Medulla oblongata (tissue), 1 donor: ENCODE data around the gene FBLIM1.
A peak's percentile ranks its signal among the peaks of the same experiment; 100 is the strongest.
"Not testable (repeated sequence)": the region's sequence is repeated elsewhere in the genome, so short reads cannot be mapped to it uniquely, and the experiment has no call there.

Source experiments
- DNase-seq: peaks from one replicate; pipeline ENCODE4 v3.0.0-alpha.2; 2015; ENCODE audit errors: extremely low spot score

Gene FBLIM1

DNA sequence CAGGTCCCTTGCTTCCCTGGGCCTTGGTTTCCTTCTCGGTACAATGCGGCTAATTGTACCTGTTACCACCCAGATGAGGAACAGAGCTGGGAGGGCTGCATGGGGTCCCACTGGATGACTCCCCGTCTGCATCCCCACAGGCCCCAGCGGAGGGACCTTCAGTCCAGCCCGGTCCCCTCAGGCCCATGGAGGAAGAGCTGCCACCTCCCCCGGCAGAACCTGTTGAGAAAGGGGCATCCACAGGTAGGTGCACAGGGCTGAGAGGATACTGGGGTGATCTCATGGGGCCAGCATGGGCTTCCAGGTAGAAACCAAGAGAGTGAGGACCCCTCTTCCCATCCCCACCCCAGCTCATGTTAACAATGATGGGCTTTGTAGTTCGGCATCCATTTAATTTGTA is 9.8 kb downstream of the FBLIM1 start:
- no peak for DNase-seq

DNA sequence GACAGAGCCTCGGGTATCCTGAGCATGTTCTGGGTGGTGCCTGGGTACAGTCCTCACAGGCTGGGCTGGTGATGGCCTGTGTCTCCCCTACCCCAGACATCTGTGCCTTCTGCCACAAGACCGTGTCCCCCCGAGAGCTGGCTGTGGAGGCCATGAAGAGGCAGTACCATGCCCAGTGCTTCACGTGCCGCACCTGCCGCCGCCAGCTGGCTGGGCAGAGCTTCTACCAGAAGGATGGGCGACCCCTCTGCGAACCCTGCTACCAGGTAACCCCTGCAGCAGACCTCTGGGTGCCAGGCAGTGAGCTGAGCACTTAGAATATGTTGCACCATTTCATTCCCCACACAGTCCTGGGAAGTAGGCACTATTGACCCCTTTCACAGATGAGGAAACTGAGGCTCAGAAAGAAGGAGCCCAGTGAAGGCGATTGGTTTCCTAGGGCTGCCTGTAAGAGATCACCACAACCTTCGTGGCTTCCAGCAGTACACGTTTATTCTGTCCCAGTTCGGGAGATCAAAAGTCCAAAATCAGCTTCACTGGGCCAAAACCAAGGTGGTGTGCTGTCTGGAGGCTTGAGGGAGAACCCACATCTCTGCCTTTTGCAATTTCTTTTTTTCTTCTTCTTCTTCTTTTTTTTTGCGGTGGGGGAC is 11.8 kb downstream of the FBLIM1 start:
- no peak for DNase-seq

DNA sequence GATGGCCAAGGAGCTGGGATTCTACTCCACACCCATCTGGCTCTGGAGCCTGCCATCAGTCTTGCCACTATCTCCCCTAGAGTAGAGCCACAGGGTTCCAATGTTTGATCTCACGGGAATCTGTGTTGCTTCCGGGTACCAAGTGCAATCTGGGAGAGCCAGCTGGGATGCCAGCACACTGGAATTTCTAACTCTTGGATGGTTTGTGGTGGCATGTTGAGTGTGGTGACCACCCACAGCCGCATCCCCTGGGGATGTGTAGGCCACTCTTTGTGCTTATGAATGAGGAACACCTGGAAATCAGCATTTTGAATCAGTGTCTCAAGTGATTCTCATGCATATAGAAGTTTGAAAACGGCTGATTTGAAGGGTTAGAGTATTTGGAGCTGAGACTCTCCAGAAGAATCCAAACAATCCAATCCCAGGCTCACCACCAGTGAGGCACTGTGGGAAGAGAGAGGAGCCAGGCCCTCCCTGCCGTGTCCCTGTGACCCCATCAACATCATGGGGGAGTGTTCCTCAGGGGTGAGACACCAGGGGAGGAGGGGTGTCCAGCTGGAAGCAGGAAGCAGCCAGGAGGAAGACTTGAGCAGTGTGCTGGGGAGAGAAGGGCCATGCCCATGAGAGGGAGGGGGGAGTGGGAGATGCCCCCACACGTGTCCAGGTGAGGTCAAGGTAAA is 13.4 kb downstream of the FBLIM1 start:
- no peak for DNase-seq

DNA sequence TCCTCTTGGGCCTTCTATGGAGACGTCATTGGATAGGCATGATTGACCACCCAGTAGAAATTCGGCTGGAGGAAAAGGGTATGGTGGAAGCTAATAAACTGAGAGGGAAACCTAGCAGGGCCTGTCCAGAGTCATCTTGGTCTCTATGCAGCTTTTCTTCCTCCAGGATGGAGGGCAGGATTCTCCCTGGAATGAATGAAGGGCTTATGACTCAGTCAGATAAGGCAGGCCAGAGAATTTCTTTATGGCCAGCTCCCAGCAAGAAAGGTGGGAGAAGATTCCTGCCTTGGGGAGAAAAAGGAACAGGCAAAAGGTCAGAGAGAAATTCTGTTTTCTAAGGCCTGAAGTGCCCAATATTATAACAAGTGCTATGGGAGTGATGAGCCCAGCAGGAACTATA is 17.1 kb downstream of the FBLIM1 start:
- DNase-seq, result no peak

DNA sequence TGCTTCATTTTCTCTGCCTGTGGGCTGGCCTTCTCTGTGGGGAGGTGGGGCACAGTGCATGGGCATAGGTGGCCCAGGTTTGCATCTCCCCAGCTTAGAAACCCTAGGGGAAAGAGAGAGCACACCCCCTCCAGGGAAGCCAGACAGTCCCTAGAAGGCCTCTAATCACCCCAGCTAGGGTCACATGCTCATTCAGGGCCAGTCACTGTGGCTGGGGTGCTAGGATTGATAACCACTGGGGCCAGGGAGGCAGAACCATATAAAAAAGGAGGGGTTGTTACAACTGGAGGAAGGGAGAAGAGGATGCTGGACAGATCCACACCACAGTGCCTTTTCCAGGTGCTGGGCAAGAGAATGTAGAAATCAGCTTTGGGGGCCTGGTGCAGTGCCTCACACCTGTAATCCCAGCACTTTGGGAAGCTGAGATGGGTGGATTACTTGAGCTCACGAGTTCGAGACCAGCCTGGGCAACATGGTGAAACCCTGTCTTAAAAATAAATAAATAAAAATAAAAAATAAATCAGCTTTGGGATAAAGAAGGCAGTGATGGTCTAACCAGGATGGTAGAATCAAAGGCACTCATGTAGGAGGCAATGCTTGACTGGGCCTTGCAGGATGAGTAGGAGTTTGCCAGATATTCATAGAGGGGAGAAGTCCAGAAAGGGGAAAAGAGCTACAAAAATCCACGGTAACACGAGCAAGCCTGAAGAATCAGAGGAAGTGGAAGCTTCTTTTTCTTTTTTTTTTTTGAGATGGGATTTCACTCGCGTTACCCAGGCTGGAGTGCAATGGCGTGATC is 19.5 kb downstream of the FBLIM1 start:
- no peak for DNase-seq

DNA sequence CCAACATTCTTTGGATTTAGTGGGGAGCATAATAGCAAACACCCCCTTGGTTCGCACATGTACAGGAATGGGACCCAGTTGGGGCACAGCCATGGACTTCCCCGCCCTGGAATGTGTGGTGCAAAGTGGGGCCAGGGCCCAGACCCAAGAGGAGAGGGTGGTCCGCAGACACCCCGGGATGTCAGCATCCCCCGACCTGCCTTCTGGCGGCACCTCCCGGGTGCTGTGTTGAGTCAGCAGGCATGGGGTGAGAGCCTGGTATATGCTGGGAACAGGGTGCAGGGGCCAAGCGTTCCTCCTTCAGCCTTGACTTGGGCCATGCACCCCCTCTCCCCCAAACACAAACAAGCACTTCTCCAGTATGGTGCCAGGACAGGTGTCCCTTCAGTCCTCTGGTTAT is 27.1 kb downstream of the FBLIM1 start:
- DNase-seq, result no peak

DNA sequence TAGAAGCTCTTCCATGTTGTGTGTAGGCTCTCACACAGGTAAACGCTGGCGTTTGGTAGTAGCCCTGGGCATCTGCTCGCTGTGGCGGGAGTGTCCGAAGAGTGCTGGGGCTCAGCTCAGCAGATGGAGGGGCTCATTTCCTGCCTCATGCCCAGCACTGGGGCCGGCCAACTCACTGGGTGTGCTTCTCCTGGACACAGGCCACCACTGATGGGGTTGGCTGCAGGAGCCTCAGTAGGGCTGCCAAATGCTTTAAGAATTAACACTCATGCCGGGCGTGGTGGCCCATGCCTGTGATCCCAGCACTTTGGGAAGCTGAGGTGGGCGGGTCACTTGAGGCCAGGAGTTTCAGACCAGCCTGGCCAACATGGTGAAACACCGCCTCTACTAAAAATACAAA is 28.0 kb downstream of the FBLIM1 start:
- DNase-seq, result peak; percentile 36

DNA sequence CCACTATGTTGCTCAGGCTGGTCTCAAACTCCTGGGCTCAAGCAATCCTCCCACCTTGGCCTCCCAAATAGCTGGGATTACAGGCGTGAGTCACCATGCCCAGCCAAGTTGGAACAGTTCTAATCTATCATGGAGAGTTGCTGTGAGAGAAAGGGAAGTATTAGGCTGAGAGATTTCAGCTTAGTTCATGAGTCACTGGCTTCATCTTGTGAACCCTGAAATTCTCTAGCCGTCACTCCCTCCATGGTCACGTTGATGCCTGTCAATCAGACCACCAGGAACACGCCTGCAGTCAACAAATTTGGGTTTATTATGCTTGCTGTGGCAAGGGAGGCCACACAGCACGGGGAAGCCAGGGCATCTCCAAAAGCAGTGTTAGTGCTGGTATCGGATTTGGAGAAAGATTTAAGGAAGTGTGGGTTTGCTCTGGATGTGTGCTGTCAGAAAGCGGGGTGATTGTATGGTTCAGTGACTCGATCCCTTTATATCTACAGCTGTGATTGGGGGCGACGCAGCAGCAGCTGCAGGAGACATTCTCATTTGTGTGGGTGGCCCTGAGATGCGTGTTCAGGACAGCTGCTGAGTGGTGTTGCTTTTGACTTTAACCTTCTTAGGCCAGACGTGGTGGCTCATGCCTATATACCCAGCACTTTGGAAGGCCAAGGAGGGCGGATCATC is 30.2 kb downstream of the FBLIM1 start:
- DNase-seq, result no peak

DNA sequence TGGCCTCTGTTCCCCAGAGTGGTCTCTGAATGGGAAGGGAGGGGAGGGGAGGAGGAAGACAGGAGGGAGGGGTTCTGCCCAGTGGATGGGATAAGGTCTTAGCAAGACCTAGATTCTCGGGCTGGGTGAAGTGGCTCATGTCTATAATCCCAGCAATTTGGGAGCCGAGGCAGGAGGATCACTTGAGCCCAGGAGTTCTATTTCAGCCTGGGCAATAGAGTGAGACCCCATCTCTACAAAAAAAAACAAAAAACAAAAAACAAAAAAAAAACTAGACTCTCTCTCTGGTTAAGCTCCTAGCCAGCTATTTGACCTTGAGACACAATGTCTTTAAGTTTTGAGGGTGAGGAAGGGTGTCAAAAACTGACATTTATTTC is 37.5 kb downstream of the FBLIM1 start:
- no peak for DNase-seq

DNA sequence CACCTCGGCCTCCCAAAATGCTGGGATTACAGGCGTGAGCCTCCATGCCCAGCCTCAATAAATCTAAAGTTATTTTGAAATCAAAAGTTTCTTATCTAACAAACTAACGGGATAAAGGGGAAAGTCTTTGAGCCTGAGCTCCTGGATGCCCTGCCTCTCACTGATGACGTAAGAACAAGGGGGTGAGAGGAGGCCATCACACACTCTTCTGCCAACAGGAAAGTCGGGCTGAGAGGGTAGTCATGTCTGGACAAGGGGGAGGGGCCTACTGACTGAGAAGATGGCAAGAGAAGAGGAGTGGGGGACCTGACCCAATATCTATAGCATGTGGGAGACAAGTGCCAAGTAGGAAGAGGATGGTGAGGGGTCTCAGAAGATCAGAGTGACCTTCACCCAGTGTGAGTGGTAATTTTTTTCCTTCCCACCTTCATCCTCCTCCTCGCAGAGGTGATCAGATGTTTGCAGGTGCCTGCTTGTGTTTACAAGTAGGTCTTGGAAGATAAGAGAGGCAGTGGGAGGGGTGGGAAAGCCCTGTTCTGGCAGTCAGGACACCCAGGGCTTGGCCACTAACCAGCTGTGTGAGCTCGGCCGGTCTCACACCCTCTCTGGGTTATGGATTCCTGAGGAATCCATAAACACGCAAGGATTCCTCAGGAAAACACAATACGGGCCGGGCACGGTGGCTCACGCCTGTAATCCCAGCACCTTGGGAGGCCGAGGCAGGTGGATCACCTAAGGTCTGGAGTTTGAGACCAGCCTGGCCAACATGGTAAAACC is 39.2 kb downstream of the FBLIM1 start:
- no peak for DNase-seq

DNA sequence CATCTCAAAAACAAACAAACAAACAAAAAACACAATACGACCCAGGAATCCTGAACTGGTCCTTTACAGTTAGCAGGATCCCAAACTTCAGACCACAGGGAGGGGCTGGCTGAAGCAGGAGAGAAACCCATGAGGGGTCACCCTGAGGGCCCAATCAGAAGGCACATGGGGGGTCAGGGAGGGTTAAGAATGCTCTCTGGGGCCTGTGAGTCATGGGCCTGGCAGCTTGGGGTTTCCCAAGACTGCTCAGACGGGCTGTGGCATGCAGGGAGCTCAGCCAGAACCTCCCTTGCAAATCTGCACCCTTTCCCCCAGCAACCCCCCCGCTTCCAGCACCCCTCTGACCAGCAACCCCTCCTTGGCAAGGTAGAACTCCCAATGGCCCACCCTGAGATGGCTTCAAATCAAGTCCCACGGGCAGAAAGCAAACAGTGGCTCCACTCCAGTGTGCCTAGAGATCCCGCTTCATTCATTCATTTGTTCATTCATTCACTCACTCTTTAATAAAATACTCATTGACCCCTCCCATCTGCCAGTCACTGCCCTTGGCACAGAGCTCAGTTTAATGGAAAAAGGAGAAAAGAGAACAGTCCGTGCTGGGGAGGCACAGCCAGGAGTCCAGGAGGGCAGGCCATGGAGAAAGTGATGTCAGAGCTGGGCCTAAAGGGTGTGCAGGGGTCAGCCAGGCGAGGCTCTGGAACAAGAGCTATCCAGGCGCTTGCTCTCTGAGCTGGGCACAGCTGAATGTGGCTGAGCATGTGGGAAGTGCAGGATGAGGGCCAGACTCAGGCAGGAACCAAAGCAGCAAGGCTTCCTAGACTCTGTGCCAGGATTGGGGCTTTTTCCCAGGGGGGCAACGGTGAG is 40.6 kb downstream of the FBLIM1 start:
- peak; percentile 47 for DNase-seq

DNA sequence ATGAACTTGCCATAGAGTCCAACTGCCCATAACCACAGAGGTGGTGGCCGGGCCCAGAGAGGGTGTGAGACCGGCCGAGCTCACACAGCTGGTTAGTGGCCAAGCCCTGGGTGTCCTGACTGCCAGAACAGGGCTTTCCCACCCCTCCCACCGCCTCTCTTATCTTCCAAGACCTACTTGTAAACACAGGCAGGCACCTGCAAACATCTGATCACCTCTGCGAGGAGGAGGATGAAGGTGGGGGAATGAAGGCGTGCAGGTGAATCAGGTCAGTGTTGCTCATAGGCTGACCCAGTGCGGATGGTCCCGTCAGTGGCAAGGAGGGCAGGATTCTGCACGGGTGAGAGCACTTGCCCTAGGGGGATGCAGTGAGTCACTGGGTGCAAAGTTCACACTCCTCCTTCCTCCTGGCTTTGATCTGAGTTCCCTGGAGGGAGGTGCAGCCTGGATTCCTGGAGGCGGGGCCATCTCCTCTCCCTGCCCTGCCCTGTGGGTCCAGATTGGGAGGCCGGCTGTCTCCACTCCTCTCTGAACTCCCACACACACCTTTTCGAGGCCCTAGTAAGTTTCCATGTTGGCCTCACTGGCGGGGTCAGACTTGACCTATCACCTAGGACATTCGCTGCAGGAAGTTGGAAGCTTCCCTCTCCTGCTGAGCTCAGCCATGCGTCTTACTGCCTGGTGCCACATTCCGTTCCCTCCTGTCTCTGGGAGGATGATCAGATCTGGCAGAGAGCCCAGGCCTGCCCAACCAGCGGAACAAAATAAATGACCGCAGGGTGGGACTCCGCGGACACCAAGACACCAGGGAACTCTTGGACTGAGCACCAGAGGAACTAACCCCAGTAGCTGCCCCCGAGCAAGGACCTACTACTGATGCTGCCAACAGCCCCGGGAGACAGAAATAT is 41.6 kb downstream of the FBLIM1 start:
- no peak for DNase-seq

DNA sequence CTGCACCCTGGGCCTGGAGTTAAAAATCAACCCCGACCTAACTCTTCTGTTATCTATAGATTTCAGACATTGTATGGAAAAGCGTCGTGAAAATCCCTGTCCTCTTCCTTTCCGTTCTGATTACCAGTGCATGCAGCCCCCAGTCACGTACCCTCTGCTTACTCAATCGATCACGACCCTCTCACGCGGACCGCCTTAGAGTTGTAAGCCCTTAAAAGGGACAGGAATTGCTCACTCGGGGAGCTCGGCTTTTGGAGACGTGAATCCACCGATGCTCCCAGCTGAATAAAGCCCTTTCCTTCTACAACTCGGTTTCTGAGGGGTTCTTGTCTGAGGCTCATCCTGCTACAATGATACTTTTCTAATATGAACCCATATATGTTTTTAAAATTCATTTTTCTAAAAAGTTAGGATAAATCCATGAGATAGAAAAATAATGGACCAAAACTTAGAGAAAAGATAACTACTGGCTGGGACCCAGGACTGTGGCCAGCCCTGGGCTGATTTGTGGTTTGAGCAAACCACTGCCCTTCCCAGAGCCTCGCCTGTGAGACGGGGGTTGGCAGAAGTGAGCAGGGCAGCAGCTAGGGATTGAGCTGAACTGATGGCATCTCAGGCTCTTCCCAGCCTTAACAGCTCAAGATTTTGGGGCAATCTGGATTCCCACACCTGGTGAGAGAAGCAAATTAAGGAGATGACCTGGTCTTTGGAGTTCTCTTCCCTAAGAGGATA is 43.8 kb downstream of the FBLIM1 start:
- DNase-seq, result no peak

DNA sequence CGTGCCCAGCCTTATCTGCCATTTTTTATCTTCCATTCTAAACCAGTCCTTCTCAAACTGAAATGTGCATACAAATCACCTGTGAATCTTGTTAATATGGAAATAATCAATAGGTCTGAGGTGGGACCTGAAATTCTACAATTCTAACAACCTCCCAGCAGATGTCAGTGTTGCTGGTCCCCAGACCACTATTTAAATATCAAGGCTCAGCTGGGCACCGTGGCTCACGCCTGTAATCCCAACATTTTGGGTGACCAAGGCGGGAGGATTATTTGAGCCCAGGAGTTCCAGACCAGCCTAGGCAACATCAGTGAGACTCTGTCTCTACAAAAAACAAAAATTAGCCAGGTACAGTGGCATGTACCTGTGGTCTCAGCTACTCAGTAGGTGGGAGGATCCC is 44.8 kb downstream of the FBLIM1 start:
- DNase-seq, result peak; percentile 37

DNA sequence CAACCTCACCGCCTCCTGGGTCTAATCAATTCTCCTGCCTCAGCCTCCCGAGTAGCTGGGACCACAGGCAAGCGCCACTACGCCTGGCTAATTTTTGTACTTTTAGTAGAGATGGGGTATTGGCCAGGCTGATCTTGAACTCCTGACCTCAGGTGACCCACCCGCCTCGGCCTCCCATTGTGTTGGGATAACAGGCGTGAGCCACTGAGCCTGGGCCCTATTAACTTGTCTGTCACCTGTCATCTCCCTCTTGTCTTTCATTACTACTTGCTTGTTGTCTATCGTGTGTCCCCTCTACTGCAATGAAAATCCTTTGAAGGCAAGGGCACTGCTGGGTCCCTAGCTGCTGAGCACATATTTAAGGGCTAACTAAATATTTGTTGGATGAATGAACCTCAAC is 45.5 kb downstream of the FBLIM1 start:
- DNase-seq, result no peak

DNA sequence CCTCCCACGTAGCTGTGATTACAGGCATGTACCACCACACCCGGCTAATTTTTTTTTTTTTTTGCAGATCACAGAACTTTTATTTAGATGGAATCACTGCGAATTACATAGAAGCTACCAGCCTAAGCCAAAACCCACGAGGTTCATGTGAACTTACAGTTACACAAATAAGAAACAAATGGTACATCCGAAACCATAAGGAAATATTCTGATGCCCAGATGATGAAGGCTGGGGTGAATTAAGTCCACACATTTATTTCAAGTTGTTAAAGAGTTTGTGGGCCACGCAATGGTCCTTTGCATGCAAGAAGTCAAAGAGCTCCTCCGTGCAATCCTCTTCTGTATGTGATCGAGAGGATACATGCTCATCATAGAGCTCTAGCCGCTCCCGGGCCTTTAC is 48.5 kb downstream of the FBLIM1 start:
- no peak for DNase-seq

DNA sequence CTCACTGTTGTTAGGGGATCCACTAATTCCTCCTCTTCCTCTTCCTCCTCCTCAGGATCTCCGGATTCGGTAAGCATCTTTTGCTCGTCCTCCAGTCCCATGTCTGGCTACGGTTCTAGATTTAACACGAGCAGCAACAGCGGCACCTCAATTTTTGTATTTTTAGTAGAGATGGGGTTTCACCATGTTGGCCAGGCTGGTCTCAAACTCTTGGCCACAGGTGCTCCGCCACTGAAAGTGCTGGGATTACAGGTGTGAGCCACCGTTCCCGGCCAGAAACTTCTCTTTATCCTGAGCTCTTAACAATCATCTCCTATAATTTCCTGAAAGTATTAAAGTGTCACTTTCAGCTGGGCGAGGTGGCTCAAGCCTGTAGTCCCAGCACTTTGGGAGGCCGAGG is 49.0 kb downstream of the FBLIM1 start, which contains the start of gene UQCRHL:
TSS of gene UQCRHL (minus strand) at position 101 of the 400 bp plus-strand sequence. CDS start at position 101, 0 bp downstream.
- DNase-seq, result not testable (repeated sequence)

DNA sequence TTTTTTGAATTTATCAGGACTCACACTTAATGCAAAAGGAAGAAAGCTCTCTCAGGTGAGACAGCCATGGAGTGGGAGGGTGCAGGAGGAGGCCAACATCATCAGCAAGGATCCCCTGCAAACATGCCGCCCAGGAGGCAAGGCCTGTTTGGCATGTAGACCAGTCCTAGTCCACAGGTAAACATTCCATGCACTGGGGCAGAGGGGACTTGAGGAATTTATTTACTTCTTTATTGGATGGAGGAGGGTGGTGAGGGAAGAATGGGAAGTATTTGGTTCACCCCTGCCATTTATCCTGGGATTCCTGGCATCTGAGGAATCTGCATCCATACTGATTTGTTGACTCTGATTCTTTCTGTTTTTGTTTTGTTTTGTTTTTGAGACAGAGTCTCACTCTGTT is 50.4 kb downstream of the FBLIM1 start:
- DNase-seq, result no peak

DNA sequence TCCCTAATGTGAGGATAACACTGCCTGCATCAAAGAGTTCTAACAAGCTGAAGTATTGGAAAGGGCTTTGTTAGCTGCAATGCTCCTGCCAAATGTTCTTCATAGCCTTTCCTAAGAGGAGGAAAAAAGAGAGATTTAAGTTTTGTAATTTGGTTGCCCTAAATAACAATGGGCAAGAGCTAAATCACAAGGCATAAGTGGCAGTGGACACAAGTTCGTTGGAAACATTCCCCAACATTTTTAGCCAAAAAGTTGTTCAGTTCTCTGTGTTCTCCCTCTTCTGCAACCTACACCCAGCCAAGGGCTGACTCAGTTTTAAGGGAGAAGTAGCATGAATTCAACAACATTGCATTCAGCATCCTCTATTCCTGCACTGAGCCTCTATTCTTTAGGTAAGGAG is 51.5 kb downstream of the FBLIM1 start:
- peak; percentile 75 for DNase-seq
